Activated naive CD4-positive, alpha-beta T cell treated with anti-CD3 and anti-CD28 coated beads for 36 hours (primary cell): ENCODE measurements around the gene RASL12. TPM values are rescaled to one million over a fixed set of nuclear protein-coding genes. Genes with fewer than 3 reads are reported as not detected.
"Not testable (repeated sequence)": the region's sequence is repeated elsewhere in the genome, so short reads cannot be mapped to it uniquely, and the experiment has no call there.

Experiments used
- CTCF ChIA-PET: fragments of 350-600 bp; sonication (Branson Sonifier 250); formaldehyde crosslinking; loops from one replicate; lab custom pipeline; 2021; ENCODE audit warnings: antibody characterized with exemption; lab: Charles Lee
- DNase-seq: peaks from one replicate; pipeline ENCODE4 v3.0.0-alpha.2; 2020
- H3K27ac Mint-ChIP-seq: one replicate; pipeline ENCODE4 v1.8.0; 2021; ENCODE audit warnings: mild to moderate bottlenecking, mixed read lengths
- H3K27me3 Mint-ChIP-seq: one replicate; pipeline ENCODE4 v1.8.0; 2021; ENCODE audit warnings: low read depth, mixed read lengths
- H3K36me3 Mint-ChIP-seq: one replicate; pipeline ENCODE4 v1.8.0; 2021; ENCODE audit warnings: low read depth, mixed read lengths
- H3K4me1 Mint-ChIP-seq: one replicate; pipeline ENCODE4 v1.8.0; 2021; ENCODE audit warnings: low read depth, mixed read lengths
- H3K4me3 Mint-ChIP-seq: one replicate; pipeline ENCODE4 v1.8.0; 2021; ENCODE audit warnings: mild to moderate bottlenecking, moderate library complexity, mixed read lengths
- H3K9me3 Mint-ChIP-seq: one replicate; pipeline ENCODE4 v1.8.0; 2021; ENCODE audit warnings: mixed read lengths
- intact Hi-C: fragments of 100-400 bp; cut with micrococcal nuclease; formaldehyde crosslinking; loops from one replicate; pipeline ENCODE4 v1.15.1; 2023
- total RNA-seq, 2 experiments: library from RNA; stranded (reverse); gene quantifications; one replicate each; pipeline ENCODE4 v1.2.3, GENCODE V29; 2021

Gene RASL12
- total RNA-seq, 2 experiments from 2014 or later = not detected

DNA sequence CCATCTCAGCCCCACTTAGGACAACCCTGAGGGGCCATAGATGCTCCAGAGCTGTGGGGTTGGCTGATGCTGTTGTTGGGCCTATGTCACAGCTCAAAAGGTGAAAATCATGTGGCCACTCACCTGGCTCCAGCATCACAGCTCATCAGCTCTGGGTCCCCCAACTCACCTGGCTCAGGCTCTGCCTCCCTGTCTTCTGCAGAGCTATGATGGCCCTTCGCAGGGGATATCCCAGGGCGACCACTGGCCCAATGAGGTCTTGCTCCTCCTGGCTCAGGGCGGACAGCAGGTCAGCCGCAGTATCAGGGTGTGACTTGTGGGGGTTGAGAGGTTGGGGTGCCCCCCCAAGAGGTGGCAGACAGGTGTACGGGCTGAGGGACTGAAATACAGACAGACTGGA lies 31.5 kb upstream of the RASL12 start:
- intact Hi-C loops = no loop called here
- Mint-ChIP-seq H3K27me3 (no peaks in the 10 kb centered on the region), H3K36me3 (peaks cover 14% of the 10 kb centered on the region), H3K4me3 (no peak overlapping the region), H3K4me1 (no peaks in the 10 kb centered on the region), H3K9me3 (no peaks in the 10 kb centered on the region), H3K27ac (no peak overlapping the region)
- CTCF ChIA-PET = no interaction called here
- no peak for DNase-seq

DNA sequence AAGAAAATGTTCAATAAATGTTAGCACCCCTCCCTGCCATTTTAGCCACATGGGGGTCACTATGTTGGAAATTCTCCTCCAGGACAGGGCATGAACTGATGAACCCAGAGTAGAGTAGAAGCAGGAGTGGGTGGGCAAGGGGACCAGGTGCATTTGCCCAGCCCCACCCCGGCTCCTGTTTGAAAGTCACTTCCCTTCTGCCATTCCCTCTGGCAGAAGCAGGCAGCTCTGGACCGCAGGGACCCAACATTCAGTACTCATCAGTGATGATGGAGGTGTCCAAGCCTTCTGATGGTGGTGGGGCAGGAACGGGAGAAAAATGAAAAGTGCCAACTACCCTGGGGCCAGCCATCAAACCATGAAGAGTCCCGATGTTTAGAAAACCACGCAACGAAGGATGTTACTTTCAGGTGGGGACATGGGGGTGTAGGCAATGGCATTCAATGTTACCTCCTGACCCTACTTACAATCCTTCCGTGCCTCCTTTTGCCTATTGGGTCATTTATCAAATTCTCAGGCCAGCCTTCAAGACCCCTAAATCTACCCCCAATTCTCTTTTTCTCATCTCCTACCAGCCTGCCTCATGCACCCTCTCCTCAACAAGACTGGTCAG lies 30.0 kb upstream of the RASL12 start:
- Mint-ChIP-seq H3K4me3 (no peak overlapping the region), H3K27ac (no peak overlapping the region), H3K4me1 (no peaks in the 10 kb centered on the region), H3K9me3 (no peaks in the 10 kb centered on the region), H3K27me3 (no peaks in the 10 kb centered on the region), H3K36me3 (peaks cover 12% of the 10 kb centered on the region)
- CTCF ChIA-PET = no interaction called here
- intact Hi-C loops = no loop called here
- no peak for DNase-seq

DNA sequence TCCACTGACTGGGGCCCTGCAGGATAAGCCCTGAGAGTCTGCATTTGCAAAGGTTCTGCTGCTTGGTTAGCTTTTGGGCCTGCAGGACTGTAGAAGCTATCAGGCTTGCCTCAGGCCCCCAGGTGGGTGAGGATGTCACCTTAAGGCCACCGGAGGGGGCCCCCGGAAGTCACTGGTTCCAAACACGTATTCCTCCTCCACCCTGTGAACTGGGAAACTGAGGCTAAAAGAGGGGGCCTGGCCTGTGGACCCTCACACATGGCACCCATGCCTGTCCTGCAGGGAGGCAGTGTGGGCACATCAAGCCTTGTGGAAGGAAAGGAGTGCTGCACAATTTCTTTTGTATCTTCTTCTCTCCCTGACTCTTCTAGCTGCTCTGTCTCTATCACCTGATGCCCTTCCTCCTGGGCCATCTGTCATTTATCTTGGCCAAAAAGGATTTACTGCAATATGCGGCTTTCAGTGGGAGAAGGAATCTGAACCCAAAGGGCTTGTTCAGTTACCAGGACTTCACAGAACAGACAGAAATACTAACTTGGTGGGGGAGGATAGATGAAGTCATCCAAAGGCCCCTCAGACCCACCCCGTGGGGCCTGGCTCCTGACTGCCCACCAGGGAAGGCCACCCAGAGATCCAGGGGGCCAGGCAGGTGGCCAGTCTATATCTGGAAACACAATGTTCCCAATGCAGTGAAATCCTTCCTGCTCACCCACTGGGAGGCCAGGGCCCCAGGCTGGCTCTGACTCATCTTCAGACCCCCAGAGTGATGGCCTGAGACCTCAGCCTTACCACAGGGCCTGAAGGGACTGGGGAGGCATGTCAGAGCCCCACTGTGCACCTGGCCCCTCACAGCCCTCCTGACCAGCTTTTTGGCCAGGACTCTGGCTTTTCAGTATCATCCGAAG lies 28.9 kb upstream of the RASL12 start:
- H3K9me3 Mint-ChIP-seq = no peaks in the 10 kb centered on the region
- CTCF ChIA-PET = interaction anchor here (2.2 kb wide), 1 partner anchor 43 kb away, joined by 5 read pairs; no protein-coding TSS in a partner anchor
- no peaks in the 10 kb centered on the region for H3K4me1 Mint-ChIP-seq
- H3K4me3 Mint-ChIP-seq = no peak overlapping the region
- H3K36me3 Mint-ChIP-seq = peaks cover 11% of the 10 kb centered on the region
- DNase-seq = no peak
- intact Hi-C loops = no loop called here
- H3K27me3 Mint-ChIP-seq = no peaks in the 10 kb centered on the region
- H3K27ac Mint-ChIP-seq = no peak overlapping the region

DNA sequence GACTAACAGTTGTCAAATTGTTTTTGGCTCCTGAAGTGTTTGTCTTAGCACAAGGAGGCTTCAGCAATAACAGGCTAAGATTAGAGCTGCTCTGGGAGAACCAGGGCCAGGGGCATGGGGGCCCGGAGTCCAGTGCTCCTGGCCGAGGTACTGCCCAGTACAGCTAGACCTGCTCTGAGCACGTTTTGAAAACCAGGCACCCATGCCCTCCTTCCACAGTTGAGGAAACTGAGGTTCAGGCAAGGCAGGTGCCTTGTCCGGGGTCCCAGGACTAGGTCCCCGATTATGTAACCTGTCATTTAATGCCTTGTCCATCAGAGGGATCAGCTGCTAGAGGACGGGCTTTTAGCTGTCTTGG lies 27.9 kb upstream of the RASL12 start:
- no peak overlapping the region for H3K4me3 Mint-ChIP-seq
- no peak for DNase-seq
- intact Hi-C loops = no loop called here
- H3K27ac Mint-ChIP-seq = no peak overlapping the region
- CTCF ChIA-PET = interaction anchor here (2.2 kb wide), 1 partner anchor 42 kb away, joined by 5 read pairs; no protein-coding TSS in a partner anchor
- H3K9me3 Mint-ChIP-seq = no peaks in the 10 kb centered on the region
- H3K27me3 Mint-ChIP-seq = no peaks in the 10 kb centered on the region
- H3K4me1 Mint-ChIP-seq = no peaks in the 10 kb centered on the region
- peaks cover 9% of the 10 kb centered on the region for H3K36me3 Mint-ChIP-seq

DNA sequence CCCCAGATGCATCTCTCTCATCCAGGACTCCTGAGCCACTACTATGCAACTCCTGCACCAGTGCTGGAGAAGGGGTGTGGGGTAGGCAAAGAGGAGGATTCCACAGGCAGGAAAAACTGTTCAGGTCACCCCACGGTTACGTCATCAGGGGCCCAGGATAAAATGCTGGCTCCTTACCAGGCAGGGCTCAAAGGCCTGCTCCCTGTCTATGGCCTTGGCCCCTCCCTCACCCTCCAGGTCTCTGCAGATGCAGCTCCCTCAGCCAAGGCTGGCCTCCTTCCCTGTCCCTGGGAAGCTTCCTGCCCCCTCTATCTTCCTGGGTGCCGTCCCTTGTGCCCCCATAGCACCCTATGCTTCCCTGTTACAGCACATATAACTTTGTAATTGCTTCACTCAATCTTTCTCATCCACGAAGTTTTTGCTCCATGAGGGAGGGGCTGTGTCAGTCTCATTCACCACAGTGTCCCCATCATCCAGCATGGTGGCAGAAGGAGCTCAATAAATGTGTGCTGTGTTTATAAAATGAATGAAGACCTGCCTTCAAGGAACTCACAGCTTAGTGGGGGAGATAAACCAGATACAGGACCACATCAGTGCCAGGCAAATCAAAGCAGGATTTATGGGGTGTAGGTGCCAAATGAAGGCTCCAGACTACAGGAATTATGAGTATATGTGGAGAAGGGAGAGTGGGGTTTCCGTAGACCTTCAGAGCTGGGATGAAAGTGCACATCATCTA lies 27.4 kb upstream of the RASL12 start:
- no peak overlapping the region for H3K4me3 Mint-ChIP-seq
- intact Hi-C loops = no loop called here
- H3K36me3 Mint-ChIP-seq = peaks cover 7% of the 10 kb centered on the region
- no peaks in the 10 kb centered on the region for H3K9me3 Mint-ChIP-seq
- DNase-seq = no peak
- CTCF ChIA-PET = interaction anchor here (2.2 kb wide), 1 partner anchor 41 kb away, joined by 5 read pairs; no protein-coding TSS in a partner anchor
- no peaks in the 10 kb centered on the region for H3K27me3 Mint-ChIP-seq
- no peaks in the 10 kb centered on the region for H3K4me1 Mint-ChIP-seq
- H3K27ac Mint-ChIP-seq = no peak overlapping the region

DNA sequence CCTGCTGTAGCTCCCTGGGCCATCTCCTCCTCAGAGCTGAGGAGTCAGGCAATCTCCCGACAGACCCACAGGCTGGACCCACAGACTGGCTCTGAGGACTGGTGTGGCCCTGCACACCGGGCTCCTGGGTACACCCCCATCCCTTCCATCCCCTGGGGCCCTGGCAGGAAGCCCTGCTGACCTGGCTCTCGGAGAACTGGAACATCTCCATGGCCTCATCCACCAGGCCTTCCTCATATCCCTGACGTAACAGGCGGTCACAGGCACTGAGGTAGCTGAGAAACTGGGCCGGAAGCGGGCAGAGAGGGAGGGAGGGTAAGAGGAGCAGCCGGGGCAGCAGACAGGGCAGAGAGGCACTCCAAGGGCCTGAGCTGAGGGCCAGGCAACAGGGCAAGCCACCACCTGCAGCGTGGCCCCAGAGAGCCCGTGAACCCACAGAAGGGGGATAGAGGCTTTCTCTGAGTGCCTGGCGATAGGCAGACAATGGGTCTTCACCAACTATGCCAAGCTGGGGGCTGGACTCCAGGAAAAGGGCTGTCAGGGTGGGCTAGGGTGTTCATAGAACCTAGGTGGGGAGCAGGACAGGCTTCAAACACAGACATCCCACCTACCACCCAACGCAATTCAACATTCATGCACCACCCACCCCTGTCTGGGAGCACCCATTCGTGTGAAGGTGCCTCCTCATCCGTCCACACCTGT lies 26.7 kb upstream of the RASL12 start:
- H3K4me1 Mint-ChIP-seq = no peaks in the 10 kb centered on the region
- CTCF ChIA-PET = no interaction called here
- no peak for DNase-seq
- no peak overlapping the region for H3K27ac Mint-ChIP-seq
- intact Hi-C loops = no loop called here
- H3K4me3 Mint-ChIP-seq = no peak overlapping the region
- H3K9me3 Mint-ChIP-seq = no peaks in the 10 kb centered on the region
- no peaks in the 10 kb centered on the region for H3K27me3 Mint-ChIP-seq
- peaks cover 7% of the 10 kb centered on the region for H3K36me3 Mint-ChIP-seq

DNA sequence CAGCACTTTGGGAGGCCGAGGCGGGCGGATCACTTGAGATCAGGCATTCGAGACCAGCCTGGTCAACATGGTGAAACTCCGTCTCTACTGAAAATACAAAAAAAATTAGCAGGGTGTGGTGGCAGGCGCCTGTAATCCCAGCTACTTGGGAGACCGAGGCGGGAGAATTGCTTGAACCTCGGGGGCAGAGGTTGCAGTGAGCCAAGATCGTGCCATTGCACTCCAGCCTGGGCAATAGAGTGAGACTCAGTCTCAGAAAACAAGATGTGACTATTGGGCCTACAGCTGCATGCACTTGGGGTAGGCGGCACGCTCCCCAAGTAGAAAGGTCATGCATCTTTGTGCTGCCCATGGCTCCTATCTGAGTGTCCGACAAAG lies 26.0 kb upstream of the RASL12 start:
- H3K36me3 Mint-ChIP-seq, CTCF ChIA-PET, H3K9me3 Mint-ChIP-seq, H3K4me1 Mint-ChIP-seq, DNase-seq, H3K27me3 Mint-ChIP-seq, H3K4me3 Mint-ChIP-seq, intact Hi-C loops, H3K27ac Mint-ChIP-seq: not testable (repeated sequence)

DNA sequence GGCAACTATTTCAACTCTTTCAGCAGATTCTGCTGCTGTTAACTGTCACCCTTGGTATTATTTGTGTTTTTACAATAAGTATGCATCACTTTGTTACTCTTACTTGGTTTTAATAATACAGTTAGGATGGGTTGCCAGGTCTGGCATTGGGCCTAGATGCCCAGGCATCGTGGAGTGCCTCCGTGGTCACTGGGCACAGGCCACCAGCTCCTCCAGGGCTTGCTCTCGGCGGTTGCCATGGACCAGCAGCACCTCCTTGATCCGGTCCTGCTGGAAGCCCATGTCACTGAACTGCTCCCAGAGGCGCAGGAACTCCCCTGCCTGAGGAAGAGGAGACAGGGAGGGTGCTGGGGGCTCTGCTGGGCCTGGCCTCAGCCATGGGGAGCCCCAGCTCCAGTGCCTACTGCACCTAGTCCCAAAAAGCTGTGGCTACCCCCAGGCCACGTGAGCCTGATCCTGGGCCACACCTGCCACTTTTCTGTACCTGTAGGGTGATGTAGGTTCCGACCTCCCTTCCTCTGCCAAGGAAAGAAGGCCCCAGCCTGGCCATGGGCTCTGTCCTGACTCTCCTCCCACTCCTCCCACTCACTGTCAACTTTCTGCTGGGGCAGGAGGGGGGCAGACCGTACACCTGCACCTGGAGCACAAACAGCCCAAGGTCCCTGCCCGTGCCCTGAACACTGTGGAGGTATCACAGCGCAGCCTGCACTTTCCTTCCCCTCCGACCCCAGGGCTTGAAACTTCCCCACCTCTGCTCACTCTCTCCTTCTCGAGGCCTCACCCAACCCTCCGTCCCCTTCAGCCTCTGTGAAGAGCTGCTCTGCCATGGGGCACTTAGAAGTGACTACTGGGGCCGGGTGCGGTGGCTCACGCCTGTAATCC lies 25.4 kb upstream of the RASL12 start:
- no peak overlapping the region for H3K27ac Mint-ChIP-seq

DNA sequence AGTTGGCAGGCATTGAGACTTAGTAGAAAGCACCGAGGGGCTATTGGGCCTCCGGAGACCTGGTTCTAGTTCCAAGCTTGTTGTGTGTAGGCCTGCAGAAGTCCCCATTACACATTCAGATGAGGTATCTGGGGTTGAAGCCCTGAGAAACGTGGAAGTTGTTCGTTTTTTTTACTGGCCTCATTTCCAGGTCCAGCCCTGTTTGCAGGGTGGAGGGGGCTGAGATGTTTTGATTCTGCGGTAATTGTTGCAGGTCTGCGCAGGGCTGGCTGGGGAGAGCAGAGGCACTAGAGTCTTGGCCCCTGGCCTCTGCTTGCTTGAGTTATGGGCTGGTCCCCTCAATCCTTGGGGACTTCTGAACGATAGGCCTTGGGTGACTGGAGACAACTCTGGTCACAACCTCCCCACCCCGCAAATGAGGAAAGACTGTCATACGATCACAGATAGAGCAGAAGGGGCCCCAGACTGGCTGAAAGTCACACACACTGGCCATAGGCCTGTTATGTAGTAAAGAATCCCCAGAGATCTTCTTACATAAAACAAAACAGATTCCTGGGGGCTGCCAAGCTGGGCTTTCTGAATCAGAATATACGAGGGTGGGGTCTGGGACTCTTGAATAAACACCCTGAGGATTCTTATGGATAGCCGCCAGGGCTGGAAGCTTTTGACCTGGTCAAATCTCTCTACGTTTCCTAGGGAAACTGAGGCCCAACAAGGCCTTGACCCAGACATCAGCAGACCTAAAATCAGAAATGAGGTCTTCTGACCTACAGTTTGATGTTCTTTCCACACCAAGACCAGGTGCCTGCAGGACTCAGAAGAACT lies 24.4 kb upstream of the RASL12 start:
- CTCF ChIA-PET = no interaction called here
- no peaks in the 10 kb centered on the region for H3K4me1 Mint-ChIP-seq
- DNase-seq = no peak
- peaks cover 2% of the 10 kb centered on the region for H3K36me3 Mint-ChIP-seq
- H3K27me3 Mint-ChIP-seq = no peaks in the 10 kb centered on the region
- intact Hi-C loops = no loop called here
- H3K27ac Mint-ChIP-seq = no peak overlapping the region
- H3K4me3 Mint-ChIP-seq = no peak overlapping the region
- H3K9me3 Mint-ChIP-seq = no peaks in the 10 kb centered on the region

More for the DNA sequence above, 25.4 kb upstream of the RASL12 start:
- no peak for DNase-seq
- Mint-ChIP-seq H3K36me3 (peaks cover 4% of the 10 kb centered on the region), H3K4me1 (no peaks in the 10 kb centered on the region), H3K9me3 (no peaks in the 10 kb centered on the region), H3K4me3 (no peak overlapping the region), H3K27me3 (no peaks in the 10 kb centered on the region)
- CTCF ChIA-PET = no interaction called here
- intact Hi-C loops = no loop called here

DNA sequence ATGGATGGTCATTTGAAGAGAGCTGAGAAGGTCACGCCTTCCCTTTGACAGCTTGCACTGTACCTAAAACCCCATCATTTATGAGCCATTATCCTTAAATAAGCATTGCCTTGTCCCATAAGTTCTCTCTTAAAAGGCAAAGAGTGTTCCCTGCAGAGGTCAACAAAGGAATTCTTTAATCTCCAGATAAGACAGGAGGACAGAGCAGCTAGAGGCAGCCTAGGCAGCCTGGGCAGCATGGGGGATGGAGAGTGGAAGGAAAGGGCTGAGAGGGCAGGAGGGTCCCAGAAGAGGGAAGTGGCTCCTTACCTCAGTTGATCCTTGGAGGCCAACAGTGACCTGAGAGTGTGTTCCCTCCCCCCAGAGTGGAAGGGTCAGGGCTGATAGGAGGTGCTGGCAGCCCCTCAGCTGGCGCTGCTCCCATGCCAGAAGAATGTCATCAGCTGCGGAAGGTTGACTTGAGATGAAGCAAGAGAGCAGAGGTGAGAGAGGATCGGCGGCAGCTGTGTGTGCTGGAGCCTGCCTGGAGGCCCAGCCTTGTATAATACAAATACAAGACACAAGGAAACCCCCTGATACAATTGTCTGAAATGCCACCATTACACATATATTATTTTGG lies 21.5 kb upstream of the RASL12 start:
- Mint-ChIP-seq H3K4me1 (no peaks in the 10 kb centered on the region), H3K27ac (peak overlapping the region; percentile 1), H3K9me3 (no peaks in the 10 kb centered on the region), H3K4me3 (no peak overlapping the region), H3K36me3 (peaks cover 2% of the 10 kb centered on the region), H3K27me3 (no peaks in the 10 kb centered on the region)
- CTCF ChIA-PET = interaction anchor here (0.5 kb wide), 1 partner anchor 9 kb away, joined by 3 read pairs; no protein-coding TSS in a partner anchor
- no peak for DNase-seq
- intact Hi-C loops = no loop called here
